Measurements from ENCODE around the gene AANAT. TPM values are rescaled to one million over a fixed set of nuclear protein-coding genes. Genes with fewer than 3 reads are reported as not detected.

The AANAT gene
- total RNA-seq, 3 donors from 2014 or later: not detected

DNA sequence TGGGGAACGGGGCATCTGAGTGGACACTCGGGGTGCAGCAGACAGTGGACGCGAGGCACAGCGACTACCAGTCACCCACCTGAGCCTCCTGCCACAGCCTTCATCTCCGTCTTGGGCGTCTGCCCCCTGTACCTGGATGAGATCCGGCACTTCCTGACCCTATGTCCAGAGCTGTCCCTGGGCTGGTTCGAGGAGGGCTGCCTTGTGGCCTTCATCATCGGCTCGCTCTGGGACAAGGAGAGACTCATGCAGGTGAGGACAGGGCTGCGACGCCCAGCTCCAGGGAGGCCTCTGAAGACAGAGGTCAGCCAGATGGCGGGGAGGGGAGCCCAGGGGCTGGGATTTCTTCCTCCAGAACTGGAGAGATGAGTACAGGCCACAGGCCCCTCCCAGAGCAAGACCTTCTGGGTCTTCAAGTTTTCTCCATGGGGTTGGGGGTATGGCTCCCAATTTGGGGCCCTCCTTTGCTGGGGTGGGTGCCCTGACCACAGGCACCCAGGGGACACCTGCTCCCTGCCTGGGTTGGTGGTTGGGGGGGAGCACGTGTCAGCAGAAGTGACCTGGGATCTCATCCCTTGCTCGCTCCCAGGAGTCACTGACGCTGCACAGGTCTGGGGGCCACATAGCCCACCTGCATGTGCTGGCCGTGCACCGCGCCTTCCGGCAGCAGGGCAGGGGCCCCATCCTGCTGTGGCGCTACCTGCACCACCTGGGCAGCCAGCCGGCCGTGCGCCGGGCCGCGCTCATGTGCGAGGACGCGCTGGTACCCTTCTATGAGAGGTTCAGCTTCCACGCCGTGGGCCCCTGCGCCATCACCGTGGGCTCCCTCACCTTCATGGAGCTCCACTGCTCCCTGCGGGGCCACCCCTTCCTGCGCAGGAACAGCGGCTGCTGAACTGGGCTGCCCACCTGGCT lies 1.9 kb downstream of the AANAT start:
- Histone ChIP-seq H3K27ac (no peak overlapping the region), H3K4me1 (no peaks in the 10 kb centered on the region), H3K9me3 (no peaks in the 10 kb centered on the region), H3K4me3 (no peak overlapping the region), H3K36me3 (no peaks in the 10 kb centered on the region), H3K27me3 (no peaks in the 10 kb centered on the region)
- TF ChIP-seq CTCF (IDR thresholded peaks at IDR 0.05) (no peak), POLR2A (IDR thresholded peaks at IDR 0.05) (no peak), POLR2AphosphoS5 (IDR thresholded peaks at IDR 0.05) (no peak)
- intact Hi-C loops (cut with DNase I; ENCODE audit: low total_unique reads): loop anchor here (5.0 kb wide), 1 partner anchor 38 kb away; no protein-coding TSS in a partner anchor
- no peak for DNase-seq (ENCODE audit: low spot score in 2 of 2)

DNA sequence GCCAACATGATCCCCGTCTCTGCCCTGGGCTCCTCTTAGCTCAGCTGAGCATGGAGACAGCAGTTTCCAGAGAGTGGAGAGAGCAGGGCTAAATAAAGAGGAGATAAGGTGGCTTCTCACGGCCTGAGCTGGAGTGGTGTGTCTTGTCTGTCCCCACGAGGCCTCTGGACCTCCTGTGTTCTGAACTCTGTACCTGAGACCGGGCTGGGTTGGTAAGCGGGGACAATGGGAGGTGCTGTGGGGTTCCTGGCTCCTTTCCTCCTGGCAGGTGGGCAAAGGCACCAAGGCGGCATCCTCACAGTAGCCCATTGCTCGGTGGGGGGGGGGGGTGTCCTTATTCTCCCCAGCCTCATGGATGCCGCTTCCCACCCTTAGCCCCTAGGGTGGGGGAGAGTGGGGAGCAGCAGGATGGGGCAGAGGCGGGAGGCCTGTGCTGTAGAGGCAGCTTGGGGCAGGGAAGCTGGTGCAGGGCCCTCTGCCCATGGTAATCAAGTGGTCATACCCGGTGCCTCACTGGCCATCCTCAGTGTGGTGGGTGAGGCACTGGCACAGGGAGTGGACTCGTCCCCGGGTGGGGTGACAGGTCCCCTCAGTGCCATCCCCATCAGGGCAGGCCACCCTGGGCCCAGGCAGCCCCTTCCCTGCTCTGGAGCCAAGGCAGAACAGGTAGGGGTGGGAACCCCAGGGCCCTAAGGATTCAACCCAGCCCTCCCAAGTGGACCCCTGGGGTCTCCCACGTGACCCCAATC lies 2.8 kb downstream of the AANAT start:
- Histone ChIP-seq H3K4me3 (no peak overlapping the region), H3K27me3 (no peaks in the 10 kb centered on the region), H3K4me1 (no peaks in the 10 kb centered on the region), H3K27ac (no peak overlapping the region), H3K36me3 (no peaks in the 10 kb centered on the region), H3K9me3 (no peaks in the 10 kb centered on the region)
- TF ChIP-seq POLR2AphosphoS5 (IDR thresholded peaks at IDR 0.05) (no peak), POLR2A (IDR thresholded peaks at IDR 0.05) (no peak), CTCF (IDR thresholded peaks at IDR 0.05) (no peak)
- intact Hi-C loops (cut with DNase I; ENCODE audit: low total_unique reads): loop anchor here (5.0 kb wide), 1 partner anchor 37 kb away; no protein-coding TSS in a partner anchor
- no peak for DNase-seq (ENCODE audit: low spot score in 2 of 2)

DNA sequence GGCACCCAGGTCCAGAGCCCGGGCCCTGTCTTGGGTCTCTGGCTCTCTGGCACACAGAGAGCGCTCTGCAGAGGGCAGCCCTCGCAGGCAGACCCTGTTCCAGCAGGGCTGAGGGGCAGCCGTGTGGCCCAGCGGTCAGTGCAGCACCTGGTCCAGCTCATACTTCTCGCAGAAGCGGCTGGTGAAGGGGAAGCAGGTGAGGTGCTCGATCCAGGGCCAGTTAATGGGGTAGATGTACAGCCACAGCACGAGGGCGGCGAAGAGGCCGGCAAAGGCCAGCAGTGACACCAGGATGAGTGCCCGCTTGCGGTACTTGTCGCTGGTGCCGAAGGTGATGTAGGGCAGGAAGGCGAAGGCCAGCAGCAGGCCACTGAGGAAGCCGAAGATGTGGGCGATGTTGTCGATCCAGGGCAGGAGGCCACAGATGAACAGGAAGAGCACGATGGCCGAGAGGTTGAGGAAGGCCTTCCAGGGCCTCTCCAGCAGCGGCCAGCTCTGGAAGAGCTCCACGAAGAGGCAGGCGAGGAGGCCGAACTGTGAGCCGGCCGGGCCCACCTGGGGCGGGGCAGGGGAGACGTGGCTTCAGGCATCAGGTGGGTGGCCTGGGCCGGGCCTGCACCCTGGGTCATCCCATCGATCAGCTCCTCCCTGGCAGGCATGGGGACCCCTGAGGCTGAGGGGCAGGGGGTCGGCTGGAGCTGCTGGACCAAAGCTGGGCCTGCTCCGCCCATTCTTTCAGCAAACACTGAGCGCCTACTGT lies 4.3 kb downstream of the AANAT start:
- TF ChIP-seq CTCF (IDR thresholded peaks at IDR 0.05) (no peak), POLR2AphosphoS5 (IDR thresholded peaks at IDR 0.05) (no peak), POLR2A (IDR thresholded peaks at IDR 0.05) (no peak)
- no peaks in the 10 kb centered on the region for H3K9me3 ChIP-seq
- no peaks in the 10 kb centered on the region for H3K4me1 ChIP-seq
- H3K27me3 ChIP-seq: no peaks in the 10 kb centered on the region
- intact Hi-C loops (cut with DNase I; ENCODE audit: low total_unique reads): no loop called here
- H3K4me3 ChIP-seq: no peak overlapping the region
- no peak for DNase-seq (ENCODE audit: low spot score in 2 of 2)
- H3K36me3 ChIP-seq: no peaks in the 10 kb centered on the region
- no peak overlapping the region for H3K27ac ChIP-seq

- no peaks in the 10 kb centered on the region for H3K4me1 ChIP-seq
- DNase-seq (ENCODE audit: low spot score in 2 of 2): no peak
- no peak for TF ChIP-seq CTCF (IDR thresholded peaks at IDR 0.05)
- TF ChIP-seq POLR2AphosphoS5 (IDR thresholded peaks at IDR 0.05): no peak
- TF ChIP-seq POLR2A (IDR thresholded peaks at IDR 0.05): no peak
- no peaks in the 10 kb centered on the region for H3K9me3 ChIP-seq
- no peak overlapping the region for H3K4me3 ChIP-seq
- no peaks in the 10 kb centered on the region for H3K27me3 ChIP-seq
- H3K36me3 ChIP-seq: no peaks in the 10 kb centered on the region
- no peak overlapping the region for H3K27ac ChIP-seq
- intact Hi-C loops (cut with DNase I; ENCODE audit: low total_unique reads): no loop called here
Observed at GRCh38 chr17:76472258-76472645, 4.8 kb downstream of the AANAT start.
